SK-N-MC (cell line): ENCODE measurements around the gene DNAJC5.

Source experiments
- EZH2 ChIP-seq: fragments of 200-600 bp; sonication (generic); IDR thresholded peaks from one replicate; pipeline ENCODE4 v1.6.1; 2017; ENCODE audit warnings: antibody characterized with exemption
- POLR2AphosphoS5 ChIP-seq: IDR thresholded peaks from 2 replicates; pipeline ENCODE4 v1.6.1; 2012; ENCODE audit warnings: mild to moderate bottlenecking, low read depth, low read length, borderline replicate concordance

DNA sequence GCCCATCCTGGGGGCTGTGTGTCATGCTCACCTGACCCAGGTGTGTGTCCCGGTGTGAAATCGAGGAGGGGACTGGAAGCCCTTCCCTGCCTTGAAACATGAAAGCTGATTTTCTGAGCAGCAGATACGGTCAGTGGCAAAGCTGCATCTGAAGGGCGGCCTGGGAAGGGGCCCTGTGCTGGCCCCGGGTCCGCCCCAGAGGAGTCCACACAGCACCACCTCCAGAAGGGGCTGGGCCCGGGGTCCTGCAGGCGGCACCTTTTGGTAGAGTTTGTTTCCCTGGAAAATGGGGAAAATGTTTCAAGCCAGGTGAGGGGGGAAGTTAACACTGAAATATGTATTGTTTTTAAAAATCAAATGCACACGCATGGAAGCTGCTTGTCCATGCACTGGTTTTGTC lies 40.5 kb downstream of the DNAJC5 start:
- no peak for TF ChIP-seq POLR2AphosphoS5
- TF ChIP-seq EZH2, result no peak
